Activated B cell treated with CpG ODN at 0.5 μM for 24 hours (primary cell): ENCODE data around the gene ATAD3C. TPM values are rescaled to one million over a fixed set of nuclear protein-coding genes. Genes with fewer than 3 reads are reported as not detected.
"Not testable (repeated sequence)": the region's sequence is repeated elsewhere in the genome, so short reads cannot be mapped to it uniquely, and the experiment has no call there.

Experiments used
- ATAC-seq: fragments of 200-7000 bp; cut with Tn5 transposase; one replicate; pipeline ENCODE4 v1.10.0; 2021; ENCODE audit warnings: low read depth, mild to moderate bottlenecking, moderate library complexity
- CTCF ChIA-PET: fragments of 350-600 bp; sonication (Branson Sonifier 250); formaldehyde crosslinking; loops from one replicate; lab custom pipeline; 2021; ENCODE audit warnings: antibody characterized with exemption; lab: Charles Lee
- POLR2A ChIA-PET: fragments of 350-600 bp; sonication (Branson Sonifier 250); formaldehyde crosslinking; loops from one replicate; lab custom pipeline; 2021; ENCODE audit warnings: antibody characterized with exemption; lab: Charles Lee
- DNase-seq: peaks from one replicate; pipeline ENCODE4 v3.0.0; 2022
- H3K27ac Mint-ChIP-seq: one replicate; pipeline ENCODE4 v1.8.0; 2020; ENCODE audit warnings: mixed read lengths
- H3K27me3 Mint-ChIP-seq: one replicate; pipeline ENCODE4 v1.8.0; 2021; ENCODE audit warnings: mixed read lengths
- H3K36me3 Mint-ChIP-seq: one replicate; pipeline ENCODE4 v1.8.0; 2021; ENCODE audit warnings: low read depth, mixed read lengths
- H3K4me1 Mint-ChIP-seq: one replicate; pipeline ENCODE4 v1.8.0; 2021; ENCODE audit warnings: mixed read lengths
- H3K4me3 Mint-ChIP-seq: one replicate; pipeline ENCODE4 v1.8.0; 2020; ENCODE audit warnings: mild to moderate bottlenecking, mixed read lengths
- H3K9me3 Mint-ChIP-seq: one replicate; pipeline ENCODE4 v1.8.0; 2020; ENCODE audit warnings: mixed read lengths
- CTCF ChIP-seq: fragments of 200-600 bp; IDR thresholded peaks from one replicate; pipeline ENCODE4 v1.8.0; 2022; ENCODE audit warnings: antibody characterized with exemption, mild to moderate bottlenecking
- intact Hi-C: fragments of 100-400 bp; cut with micrococcal nuclease; formaldehyde crosslinking; loops from one replicate; pipeline ENCODE4 v1.15.1; 2024
- total RNA-seq: library from RNA; stranded (reverse); gene quantifications from 2 replicates; pipeline ENCODE4 v1.2.3, GENCODE V29; 2022

ATAD3C gene
- total RNA-seq, 1 donor from 2014 or later = 0.58 TPM

DNA sequence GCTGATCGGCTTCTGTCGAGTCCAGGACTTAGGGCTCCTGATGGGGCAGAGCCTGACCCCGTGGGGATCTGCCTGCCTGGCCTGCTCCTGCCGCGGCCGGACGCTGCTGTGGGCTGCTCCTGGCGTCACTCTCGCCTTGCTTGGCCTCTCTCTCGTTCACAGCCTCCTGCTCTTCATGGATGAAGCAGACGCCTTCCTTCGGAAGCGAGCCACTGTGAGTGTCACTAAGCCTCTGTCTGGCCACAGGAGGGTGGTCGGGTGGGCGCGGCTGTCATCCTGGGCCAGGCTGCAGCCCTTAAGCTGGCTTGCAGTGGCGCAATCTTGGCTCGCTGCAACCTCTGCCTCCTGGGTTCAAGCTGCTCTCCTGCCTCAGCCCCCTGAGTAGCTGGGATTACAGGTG lies 38.2 kb downstream of the ATAD3C start:
- no peak for TF ChIP-seq CTCF
- POLR2A ChIA-PET = no interaction called here
- intact Hi-C loops = no loop called here
- ATAC-seq = no peak
- peaks cover 2% of the 10 kb centered on the region for H3K9me3 Mint-ChIP-seq
- H3K36me3 Mint-ChIP-seq = peaks cover 65% of the 10 kb centered on the region
- CTCF ChIA-PET = no interaction called here
- no peak overlapping the region for H3K27ac Mint-ChIP-seq
- no peaks in the 10 kb centered on the region for H3K27me3 Mint-ChIP-seq
- no peaks in the 10 kb centered on the region for H3K4me1 Mint-ChIP-seq
- no peak overlapping the region for H3K4me3 Mint-ChIP-seq
- no peak for DNase-seq

DNA sequence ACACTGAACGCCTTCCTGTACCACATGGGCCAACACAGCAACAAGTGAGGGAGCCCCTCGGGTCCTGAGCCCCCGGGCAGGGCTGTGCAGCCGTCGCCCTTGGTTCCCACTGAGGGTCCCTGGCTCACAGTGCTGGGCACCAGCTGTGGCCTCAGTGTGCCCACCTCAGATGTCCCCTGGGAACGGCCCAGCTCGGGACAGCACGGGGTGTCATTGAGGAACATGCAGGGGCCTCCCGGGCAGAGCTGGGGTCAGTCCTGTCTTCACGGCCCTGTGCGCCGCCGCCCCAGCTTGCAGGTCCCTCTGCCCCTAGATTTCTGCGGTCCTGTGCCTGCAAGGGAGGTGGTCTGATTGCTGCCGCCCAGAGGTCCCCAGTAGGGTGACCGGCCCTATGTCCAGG lies 39.7 kb downstream of the ATAD3C start:
- Mint-ChIP-seq H3K27me3 (no peaks in the 10 kb centered on the region), H3K9me3 (peaks cover 8% of the 10 kb centered on the region), H3K4me1 (no peaks in the 10 kb centered on the region), H3K36me3 (peaks cover 67% of the 10 kb centered on the region), H3K27ac (no peak overlapping the region), H3K4me3 (no peak overlapping the region)
- no peak for ATAC-seq
- CTCF ChIA-PET = no interaction called here
- TF ChIP-seq CTCF = no peak
- intact Hi-C loops = no loop called here
- POLR2A ChIA-PET = no interaction called here
- DNase-seq = no peak

DNA sequence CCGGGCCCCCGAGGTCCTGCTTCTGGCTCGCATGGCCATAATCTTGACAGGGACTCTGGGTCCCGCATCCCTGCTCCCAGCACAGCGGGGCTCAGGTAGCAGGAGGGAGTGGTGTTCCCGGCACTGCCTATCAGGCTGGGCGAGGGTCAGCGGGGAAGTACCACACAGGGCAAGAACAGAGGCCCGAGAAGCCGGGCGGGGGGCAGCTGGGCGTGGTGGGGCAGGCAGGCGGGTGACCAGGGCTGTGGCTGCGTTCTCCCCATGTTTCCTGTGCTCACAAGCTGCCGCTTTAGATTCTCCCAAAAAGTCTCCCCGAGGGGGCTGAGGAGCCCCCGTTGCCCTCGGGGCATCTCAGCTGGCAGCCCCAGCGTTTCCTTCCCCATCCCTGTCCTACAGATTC lies 40.4 kb downstream of the ATAD3C start:
- intact Hi-C loops = no loop called here
- ATAC-seq (no peak), DNase-seq (no peak)
- Mint-ChIP-seq H3K4me3 (no peak overlapping the region), H3K27me3 (no peaks in the 10 kb centered on the region), H3K9me3 (peaks cover 8% of the 10 kb centered on the region), H3K27ac (no peak overlapping the region), H3K36me3 (peaks cover 68% of the 10 kb centered on the region), H3K4me1 (no peaks in the 10 kb centered on the region)
- ChIA-PET CTCF (no interaction called here), POLR2A (no interaction called here)
- no peak for TF ChIP-seq CTCF

GRCh38 chr1:1490633-1491230 lies 41.2 kb downstream of the ATAD3C start:
- Mint-ChIP-seq H3K9me3 (peaks cover 8% of the 10 kb centered on the region), H3K36me3 (peaks cover 72% of the 10 kb centered on the region), H3K27me3 (no peaks in the 10 kb centered on the region), H3K4me1 (no peaks in the 10 kb centered on the region), H3K4me3 (no peak overlapping the region), H3K27ac (no peak overlapping the region)
- ATAC-seq (no peak), DNase-seq (no peak)
- intact Hi-C loops = no loop called here
- ChIA-PET CTCF (no interaction called here), POLR2A (no interaction called here)
- TF ChIP-seq CTCF = no peak

GRCh38 chr1:1491601-1492000 lies 42.1 kb downstream of the ATAD3C start:
- Mint-ChIP-seq H3K4me3 (no peak overlapping the region), H3K36me3 (peaks cover 71% of the 10 kb centered on the region), H3K4me1 (no peaks in the 10 kb centered on the region), H3K27ac (no peak overlapping the region), H3K27me3 (no peaks in the 10 kb centered on the region), H3K9me3 (peaks cover 8% of the 10 kb centered on the region)
- ATAC-seq (no peak), DNase-seq (no peak)
- ChIA-PET CTCF (no interaction called here), POLR2A (no interaction called here)
- no peak for TF ChIP-seq CTCF
- intact Hi-C loops = no loop called here

DNA sequence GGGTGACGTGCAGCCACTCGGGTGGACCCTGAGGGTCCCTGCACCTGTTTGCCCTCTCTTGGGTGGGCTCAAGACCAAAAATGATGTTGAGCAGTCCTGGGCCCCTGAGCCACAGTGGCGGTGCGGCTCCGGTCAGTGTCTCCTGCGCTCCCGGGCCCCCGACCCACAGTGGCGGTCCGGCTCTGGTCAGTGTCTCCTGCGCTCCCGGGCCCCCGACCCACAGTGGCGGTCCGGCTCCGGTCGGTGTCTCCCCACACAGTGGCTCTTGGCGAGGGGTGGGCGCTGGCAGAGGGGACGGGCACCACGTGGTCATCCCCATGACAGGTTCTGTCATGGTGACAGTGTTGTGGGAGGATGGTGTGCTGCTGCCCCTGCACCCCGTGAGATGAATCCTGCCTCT lies 44.8 kb downstream of the ATAD3C start:
- H3K4me1 Mint-ChIP-seq, POLR2A ChIA-PET, ATAC-seq, H3K9me3 Mint-ChIP-seq, H3K4me3 Mint-ChIP-seq, CTCF ChIA-PET, H3K27ac Mint-ChIP-seq, H3K27me3 Mint-ChIP-seq, intact Hi-C loops, DNase-seq: not testable (repeated sequence)
- peaks cover 52% of the 10 kb centered on the region for H3K36me3 Mint-ChIP-seq

DNA sequence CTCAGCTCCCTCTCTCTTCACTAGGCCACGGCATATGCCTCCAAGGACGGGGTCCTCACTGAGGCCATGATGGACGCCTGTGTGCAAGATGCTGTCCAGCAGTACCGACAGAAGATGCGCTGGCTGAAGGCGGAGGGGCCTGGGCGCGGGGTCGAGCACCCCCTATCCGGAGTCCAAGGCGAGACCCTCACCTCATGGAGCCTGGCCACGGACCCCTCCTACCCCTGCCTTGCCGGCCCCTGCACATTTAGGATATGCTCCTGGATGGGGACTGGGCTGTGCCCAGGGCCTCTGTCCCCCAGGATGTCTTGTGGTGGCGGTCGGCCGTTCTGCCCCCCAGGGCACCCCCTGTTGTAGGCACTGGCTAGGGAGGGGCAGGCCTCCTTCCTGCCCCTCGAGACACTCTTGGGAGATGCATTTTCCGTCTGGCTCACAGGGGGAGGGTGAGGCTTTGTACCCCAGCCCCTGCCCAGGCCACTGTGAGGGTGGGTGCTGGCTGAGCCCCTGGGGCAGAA lies 46.0 kb downstream of the ATAD3C start:
- H3K27me3 Mint-ChIP-seq, H3K27ac Mint-ChIP-seq, H3K9me3 Mint-ChIP-seq, CTCF ChIA-PET, intact Hi-C loops, DNase-seq, POLR2A ChIA-PET, ATAC-seq, H3K4me3 Mint-ChIP-seq, H3K4me1 Mint-ChIP-seq: not testable (repeated sequence)
- H3K36me3 Mint-ChIP-seq = peaks cover 42% of the 10 kb centered on the region

DNA sequence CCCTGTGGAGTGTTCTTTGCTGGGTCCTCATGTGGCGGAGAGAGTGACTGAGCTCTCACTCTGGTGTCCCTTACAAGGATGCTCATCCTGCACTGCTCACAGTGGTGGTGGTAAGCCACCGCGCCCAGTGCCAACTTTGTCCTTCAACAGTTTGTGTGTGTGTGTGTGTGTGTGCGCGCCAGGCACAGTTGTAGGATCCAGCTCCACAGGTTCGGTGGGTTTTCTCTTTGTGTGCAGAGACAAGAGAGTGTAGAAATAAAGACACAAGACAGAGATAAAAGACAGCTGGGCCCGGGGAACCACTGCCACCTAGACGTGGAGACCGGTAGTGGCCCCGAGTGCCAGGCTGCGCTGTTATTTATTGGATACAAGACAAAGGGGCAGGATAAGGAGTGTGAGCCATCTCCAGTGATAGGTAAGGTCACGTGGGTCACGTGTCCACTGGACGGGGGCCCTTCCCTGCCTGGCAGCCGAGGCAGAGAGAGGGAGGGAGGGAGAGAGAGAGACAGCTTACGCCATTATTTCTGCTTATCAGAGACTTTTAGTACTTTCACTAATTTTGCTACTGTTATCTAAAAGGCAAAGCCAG lies 55.4 kb downstream of the ATAD3C start:
- peak; percentile 54 for DNase-seq
- H3K9me3 Mint-ChIP-seq, H3K27me3 Mint-ChIP-seq, H3K36me3 Mint-ChIP-seq: not testable (repeated sequence)
- ChIA-PET CTCF (interaction anchor here (1.0 to 1.6 kb wide), 3 partner anchors 63 to 157 kb away, joined by 3 to 5 read pairs (median 3); no protein-coding TSS in a partner anchor), POLR2A (interaction anchor here (0.7 to 1.8 kb wide), 7 partner anchors 76 to 563 kb away, joined by 3 to 9 read pairs (median 4); partner anchors contain the start of genes AURKAIP1, CCNL2 and MRPL20)
- intact Hi-C loops = loop anchor here (2.0 kb wide), 2 partner anchors 34 to 130 kb away; partner anchors contain the start of genes ATAD3B and AURKAIP1
- peaks cover 13% of the 10 kb centered on the region for H3K4me1 Mint-ChIP-seq
- H3K27ac Mint-ChIP-seq = peak overlapping the region; percentile 92
- H3K4me3 Mint-ChIP-seq = peak overlapping the region; percentile 85
- ATAC-seq = peak; percentile 66
